Measurements from ENCODE around the gene PAFAH1B2.

DNA sequence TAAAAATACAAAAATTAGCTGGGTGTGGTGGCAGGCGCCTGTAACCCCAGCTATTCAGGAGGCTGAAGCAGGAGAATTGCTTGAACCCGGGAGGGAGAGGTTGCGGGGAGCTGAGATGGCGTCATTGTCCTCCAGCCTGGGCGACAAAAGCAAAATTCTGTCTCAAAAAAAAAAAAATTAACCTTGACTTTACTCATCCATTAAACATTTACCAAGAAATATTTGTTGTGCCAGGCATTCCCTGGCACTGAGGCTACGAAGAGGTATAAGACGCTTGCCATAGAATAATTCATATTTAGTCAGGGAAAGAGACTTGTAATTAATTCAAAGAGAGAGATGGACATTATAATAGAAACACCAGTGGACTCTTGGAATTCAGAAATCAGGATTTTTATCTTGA is 13.2 kb upstream of the PAFAH1B2 start:
- TF ChIP-seq, protein P1, sequence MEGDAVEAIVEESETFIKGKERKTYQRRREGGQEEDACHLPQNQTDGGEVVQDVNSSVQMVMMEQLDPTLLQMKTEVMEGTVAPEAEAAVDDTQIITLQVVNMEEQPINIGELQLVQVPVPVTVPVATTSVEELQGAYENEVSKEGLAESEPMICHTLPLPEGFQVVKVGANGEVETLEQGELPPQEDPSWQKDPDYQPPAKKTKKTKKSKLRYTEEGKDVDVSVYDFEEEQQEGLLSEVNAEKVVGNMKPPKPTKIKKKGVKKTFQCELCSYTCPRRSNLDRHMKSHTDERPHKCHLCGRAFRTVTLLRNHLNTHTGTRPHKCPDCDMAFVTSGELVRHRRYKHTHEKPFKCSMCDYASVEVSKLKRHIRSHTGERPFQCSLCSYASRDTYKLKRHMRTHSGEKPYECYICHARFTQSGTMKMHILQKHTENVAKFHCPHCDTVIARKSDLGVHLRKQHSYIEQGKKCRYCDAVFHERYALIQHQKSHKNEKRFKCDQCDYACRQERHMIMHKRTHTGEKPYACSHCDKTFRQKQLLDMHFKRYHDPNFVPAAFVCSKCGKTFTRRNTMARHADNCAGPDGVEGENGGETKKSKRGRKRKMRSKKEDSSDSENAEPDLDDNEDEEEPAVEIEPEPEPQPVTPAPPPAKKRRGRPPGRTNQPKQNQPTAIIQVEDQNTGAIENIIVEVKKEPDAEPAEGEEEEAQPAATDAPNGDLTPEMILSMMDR (IDR thresholded peaks at IDR 0.05; ENCODE audit: control extremely low read depth in 1 of 3, insufficient read depth in 1 of 3, low read depth in 1 of 3, low read length in 3 of 3) = no peak
- TF ChIP-seq, protein P2, sequence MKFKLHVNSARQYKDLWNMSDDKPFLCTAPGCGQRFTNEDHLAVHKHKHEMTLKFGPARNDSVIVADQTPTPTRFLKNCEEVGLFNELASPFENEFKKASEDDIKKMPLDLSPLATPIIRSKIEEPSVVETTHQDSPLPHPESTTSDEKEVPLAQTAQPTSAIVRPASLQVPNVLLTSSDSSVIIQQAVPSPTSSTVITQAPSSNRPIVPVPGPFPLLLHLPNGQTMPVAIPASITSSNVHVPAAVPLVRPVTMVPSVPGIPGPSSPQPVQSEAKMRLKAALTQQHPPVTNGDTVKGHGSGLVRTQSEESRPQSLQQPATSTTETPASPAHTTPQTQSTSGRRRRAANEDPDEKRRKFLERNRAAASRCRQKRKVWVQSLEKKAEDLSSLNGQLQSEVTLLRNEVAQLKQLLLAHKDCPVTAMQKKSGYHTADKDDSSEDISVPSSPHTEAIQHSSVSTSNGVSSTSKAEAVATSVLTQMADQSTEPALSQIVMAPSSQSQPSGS (IDR thresholded peaks at IDR 0.05; ENCODE audit: low read length) = no peak
- no peak for TF ChIP-seq BRCA1 (IDR thresholded peaks at IDR 0.05; ENCODE audit: low read depth, low read length)
- no peak for TF ChIP-seq ZNF274 (IDR thresholded peaks at IDR 0.05; ENCODE audit: borderline replicate concordance, extremely low read depth, low read length)
- TF ChIP-seq SP1 (IDR thresholded peaks at IDR 0.05; ENCODE audit: low read depth, low read length) = no peak
- no peak for TF ChIP-seq MAFK (IDR thresholded peaks at IDR 0.05; ENCODE audit: low read depth, low read length)
- TF ChIP-seq, protein P3, sequence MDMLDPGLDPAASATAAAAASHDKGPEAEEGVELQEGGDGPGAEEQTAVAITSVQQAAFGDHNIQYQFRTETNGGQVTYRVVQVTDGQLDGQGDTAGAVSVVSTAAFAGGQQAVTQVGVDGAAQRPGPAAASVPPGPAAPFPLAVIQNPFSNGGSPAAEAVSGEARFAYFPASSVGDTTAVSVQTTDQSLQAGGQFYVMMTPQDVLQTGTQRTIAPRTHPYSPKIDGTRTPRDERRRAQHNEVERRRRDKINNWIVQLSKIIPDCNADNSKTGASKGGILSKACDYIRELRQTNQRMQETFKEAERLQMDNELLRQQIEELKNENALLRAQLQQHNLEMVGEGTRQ (IDR thresholded peaks at IDR 0.05; ENCODE audit: low read length) = no peak
- no peak for TF ChIP-seq RFX5 (IDR thresholded peaks at IDR 0.05; ENCODE audit: borderline replicate concordance, low read depth, low read length)
- no peak for TF ChIP-seq CREB1 (IDR thresholded peaks at IDR 0.05)

Measured in H1 (cell line).